ENCODE data around the gene PDXK.

The PDXK gene

DNA sequence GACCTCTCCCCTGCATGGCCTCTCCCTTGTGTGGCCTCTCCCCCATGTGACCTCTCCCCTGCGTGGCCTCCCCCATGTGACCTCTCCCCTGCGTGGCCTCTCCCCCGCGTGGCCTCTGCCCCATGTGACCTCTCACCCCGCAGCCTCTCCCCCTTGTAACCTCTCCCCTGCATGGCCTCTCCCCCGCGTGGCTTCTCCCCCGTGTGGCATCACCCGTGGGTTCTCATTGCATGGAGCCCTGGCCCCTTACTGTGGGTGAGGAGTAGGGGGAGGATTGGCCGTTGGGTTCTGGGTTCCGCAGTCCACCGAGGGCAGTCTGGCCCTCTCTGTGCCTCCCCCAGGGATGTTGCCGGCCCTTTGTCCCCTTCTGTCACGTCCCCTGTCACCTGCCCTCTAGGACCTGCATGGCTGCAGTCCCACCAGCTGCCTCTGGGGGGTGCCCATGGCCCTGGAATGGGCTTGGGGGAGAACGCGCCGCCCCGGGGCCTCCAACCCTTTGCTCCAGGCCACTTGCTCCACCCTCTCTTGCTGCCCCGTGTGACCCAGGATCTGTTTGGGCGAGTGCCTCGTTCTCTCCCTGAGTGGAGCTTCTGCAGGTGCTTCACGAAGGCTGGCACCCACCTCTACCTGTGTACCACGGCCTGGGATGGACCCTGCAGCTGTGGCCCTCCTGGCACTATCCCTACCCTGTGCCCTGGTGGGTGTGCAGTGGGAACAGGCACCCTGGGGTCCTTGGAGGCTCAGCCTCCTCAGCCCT, 91.8 kb downstream of the PDXK start:
- peak; percentile 98 for TF ChIP-seq CTCF (IDR thresholded peaks at IDR 0.05; ENCODE audit: control extremely low read depth, extremely low read depth, low read depth, missing control alignments)
- POLR2A ChIA-PET = no interaction called here
- peak; percentile 95 for DNase-seq (ENCODE audit: extremely low spot score)
- CTCF ChIA-PET = interaction anchor here (0.6 to 2.7 kb wide), 27 partner anchors 9 to 491 kb away, joined by 3 to 18 read pairs (median 4); partner anchors contain the start of gene RRP1

GRCh38 chr21:43811262-43812105, 92.6 kb downstream of the PDXK start:
- POLR2A ChIA-PET = no interaction called here
- no peak for TF ChIP-seq CTCF (IDR thresholded peaks at IDR 0.05; ENCODE audit: control extremely low read depth, extremely low read depth, low read depth, missing control alignments)
- CTCF ChIA-PET = interaction anchor here (0.6 to 2.7 kb wide), 28 partner anchors 8 to 490 kb away, joined by 3 to 18 read pairs (median 4); partner anchors contain the start of gene RRP1
- DNase-seq (ENCODE audit: extremely low spot score) = no peak

Data from GM10248 (cell line).